Gastrocnemius medialis (tissue), 4 donors: ENCODE data around the gene MAP3K7CL.

ENCODE experiments used
- CTCF ChIP-seq, 5 experiments: fragments of 450-650 bp in 3 of 5; fragments of 200-600 bp in 2 of 5; sonication (generic) in 2 of 5; IDR thresholded peaks in 4 of 5; conservative IDR thresholded peaks in 1 of 5; 1 replicate in 4 of 5; 2 replicates in 1 of 5; pipeline ENCODE4 v1.5.1; 2016 to 2019; ENCODE audit warnings: antibody characterized with exemption in 5 of 5, mild to moderate bottlenecking in 3 of 5, moderate library complexity in 3 of 5
- POLR2A ChIP-seq, 2 donors: fragments of 450-650 bp; IDR thresholded peaks; one replicate each; pipeline ENCODE4 v1.6.1; 2017; ENCODE audit warnings: antibody characterized with exemption in 2 of 2, mild to moderate bottlenecking in 2 of 2, moderate library complexity in 2 of 2

DNA sequence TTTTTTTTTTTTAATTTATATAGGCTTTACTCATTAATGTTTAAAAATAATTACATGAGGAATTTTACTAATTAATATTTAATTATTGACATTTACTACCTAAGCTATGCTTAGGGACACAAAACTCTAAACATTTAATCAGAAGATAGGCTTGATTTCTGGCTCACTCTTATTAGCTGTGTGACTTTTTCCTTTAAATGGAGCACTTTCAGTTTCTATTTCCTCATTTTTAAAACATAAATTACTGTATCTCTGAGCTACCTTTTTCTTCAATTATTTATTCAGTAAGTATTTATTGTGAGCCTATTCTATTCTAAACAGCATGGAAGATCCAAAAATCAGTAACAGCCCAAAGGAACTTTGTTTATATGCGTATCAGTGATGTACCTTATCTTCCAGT, 40.5 kb downstream of the MAP3K7CL start:
- TF ChIP-seq CTCF (IDR thresholded peaks at IDR 0.05 in 4 of 5, conservative IDR thresholded peaks at IDR 0.05 in 1 of 5), result no peak
- TF ChIP-seq POLR2A (IDR thresholded peaks at IDR 0.05), result no peak
